K562 (cell line): ENCODE measurements around the gene PRKCB. TPM values are rescaled to one million over a fixed set of nuclear protein-coding genes. Genes with fewer than 3 reads are reported as not detected.

Experiments
- ATAC-seq: fragments of 200-7000 bp; cut with Tn5 transposase; 3 replicates; pipeline ENCODE4 v1.9.1; 2020; ENCODE audit warnings: moderate library complexity
- BruUV-seq: library from RNA; stranded (reverse); fragments of 400-500 nt; replicated peaks from 2 replicates; lab custom pipeline; 2021; lab: Mats Ljungman, UMichigan
- CTCF ChIA-PET: fragments of 300-600 bp; formaldehyde crosslinking; extraction: SDS; loops from one replicate; lab custom pipeline; 2021; ENCODE audit warnings: low intra/inter-chr PET ratio; lab: Yijun Ruan, JAX
- POLR2A ChIA-PET: fragments of 300-600, 350-650 bp; sonication (Branson Sonifier 250); formaldehyde crosslinking; extraction: SDS; loops from one replicate; lab custom pipeline; 2021; ENCODE audit warnings: antibody characterized with exemption, inconsistent platforms; lab: Yijun Ruan, JAX
- DNase-seq, 4 experiments: peaks; one replicate each; pipeline versions ENCODE4 v3.0.0 to v3.0.0-alpha.2; 2011 to 2018; ENCODE audit warnings: low spot score in 3 of 4, mixed read lengths in 3 of 4; ENCODE audit errors: extremely low read depth in 1 of 4
- FAIRE-seq: peaks from 2 replicates; lab custom pipeline; 2011; peaks lifted over from hg19 to GRCh38; lab: Jason Lieb, UNC
- H2AFZ ChIP-seq: 2 replicates; pipeline ENCODE4 v1.6.0; 2011; ENCODE audit warnings: low read depth, low read length, control low read depth, inconsistent platforms
- H3K27ac ChIP-seq: fragments of 200-600 bp; 3 replicates; pipeline ENCODE4 v1.8.0; 2011; ENCODE audit warnings: low read depth, mild to moderate bottlenecking, control low read depth, inconsistent platforms, low read length, moderate library complexity, mixed read lengths; ENCODE audit errors: extremely low read depth
- H3K27me3 ChIP-seq, 2 experiments: fragments of 300-600 bp in 1 of 2; 2 replicates in 1 of 2; 3 replicates in 1 of 2; pipeline versions ENCODE4 v1.6.0 to v1.8.0; 2011; ENCODE audit warnings: inconsistent platforms in 2 of 2, low read length in 2 of 2, mild to moderate bottlenecking in 1 of 2, mixed read lengths in 1 of 2, moderate library complexity in 1 of 2; ENCODE audit not compliant: control insufficient read depth in 2 of 2, insufficient read depth in 2 of 2
- H3K36me3 ChIP-seq: fragments of 300-600 bp; 3 replicates; pipeline ENCODE4 v1.8.0; 2011; ENCODE audit warnings: mild to moderate bottlenecking, low read length, inconsistent platforms; ENCODE audit not compliant: control insufficient read depth, insufficient read depth
- H3K4me1 ChIP-seq, 2 experiments: fragments of 200-600 bp in 1 of 2; replicated peaks in 1 of 2; 2 replicates in 1 of 2; 3 replicates in 1 of 2; pipeline versions ENCODE4 v1.5.1 to v1.8.0; 2011; ENCODE audit warnings: inconsistent platforms in 2 of 2, low read length in 2 of 2, mild to moderate bottlenecking in 1 of 2, mixed read lengths in 1 of 2, moderate library complexity in 1 of 2; ENCODE audit not compliant: control insufficient read depth in 2 of 2, insufficient read depth in 2 of 2
- H3K4me2 ChIP-seq: 2 replicates; pipeline ENCODE4 v1.6.1; 2011; ENCODE audit warnings: low read length, control low read depth, inconsistent platforms, mixed read lengths; ENCODE audit not compliant: insufficient read depth
- H3K4me3 ChIP-seq: fragments of 200-600 bp; sonication (generic), shearing (Covaris generic); 2 replicates; pipeline ENCODE4 v1.5.1; 2016; ENCODE audit warnings: control low read depth, inconsistent platforms
- H3K79me2 ChIP-seq: fragments of 200-600 bp; 3 replicates; pipeline ENCODE4 v1.8.0; 2011; ENCODE audit warnings: low read length, inconsistent platforms; ENCODE audit not compliant: control insufficient read depth, insufficient read depth
- H3K9ac ChIP-seq, 2 experiments: 2 replicates each; pipeline versions ENCODE4 v1.6.0 to v1.6.1; 2011; ENCODE audit warnings: low read depth in 2 of 2, low read length in 2 of 2, control low read depth in 1 of 2, inconsistent platforms in 1 of 2, mild to moderate bottlenecking in 1 of 2, mixed read lengths in 1 of 2; ENCODE audit not compliant: insufficient read depth in 1 of 2
- H3K9me1 ChIP-seq: one replicate; pipeline ENCODE4 v1.6.0; 2011; ENCODE audit warnings: inconsistent platforms, mild to moderate bottlenecking, low read length, moderate library complexity; ENCODE audit not compliant: control insufficient read depth, insufficient read depth
- H3K9me3 ChIP-seq: replicated peaks from 2 replicates; pipeline ENCODE4 v1.5.1; 2011; ENCODE audit warnings: low read depth, low read length, inconsistent platforms; ENCODE audit not compliant: control insufficient read depth, insufficient read depth
- H4K20me1 ChIP-seq: replicated peaks from 2 replicates; pipeline ENCODE4 v1.6.1; 2011; ENCODE audit warnings: low read length, inconsistent platforms, mixed read lengths; ENCODE audit not compliant: control insufficient read depth, insufficient read depth
- BRD4 ChIP-seq: fragments of 200-600 bp; sonication (generic); IDR thresholded peaks from 2 replicates; pipeline ENCODE4 v1.6.1; 2017; ENCODE audit warnings: inconsistent platforms
- DPF2 ChIP-seq: fragments of 450-650 bp; IDR thresholded peaks from 2 replicates; pipeline ENCODE4 v1.6.1; 2016
- E2F5 ChIP-seq: sonication (generic); formaldehyde crosslinking; IDR thresholded peaks from 2 replicates; pipeline ENCODE4 v1.8.0; 2022; ENCODE audit warnings: mild to moderate bottlenecking, missing genetic modification reagents
- SRF ChIP-seq, 2 experiments: fragments of 250-450, 450-650 bp in 1 of 2; sonication (Bioruptor Pico) in 1 of 2; sonication (generic) in 1 of 2; formaldehyde crosslinking; IDR thresholded peaks; 2 replicates each; pipeline versions ENCODE4 v1.5.0 to v1.5.1; 2020 to 2022; ENCODE audit warnings: mild to moderate bottlenecking in 1 of 2, missing genetic modification reagents in 1 of 2
- THRB ChIP-seq: fragments of 450-650 bp; formaldehyde crosslinking; conservative IDR thresholded peaks from 2 replicates; pipeline ENCODE4 v1.4.0; 2022; ENCODE audit warnings: mild to moderate bottlenecking, missing genetic modification characterization
- ZFPM2 ChIP-seq: fragments of 250-450 bp; sonication (Bioruptor Pico); IDR thresholded peaks from 2 replicates; pipeline ENCODE4 v1.5.1; 2022; ENCODE audit warnings: mild to moderate bottlenecking
- ZKSCAN8 ChIP-seq: fragments of 200-800 bp; sonication (Bioruptor generic); IDR thresholded peaks from 2 replicates; pipeline ENCODE4 v1.6.1; 2016; ENCODE audit warnings: missing genetic modification characterization, missing compliant biosample characterization
- ZNF175 ChIP-seq: fragments of 200-800 bp; sonication (Bioruptor generic); IDR thresholded peaks from 2 replicates; pipeline ENCODE4 v1.6.1; 2016; ENCODE audit warnings: low read depth, mild to moderate bottlenecking, missing genetic modification characterization, missing compliant biosample characterization
- WGBS: fragments of 100-300 bp; shearing (Covaris generic); methylation state at CpG from one replicate; pipeline ENCODE4 v1.1.6; 2016; ENCODE audit warnings: low coverage, mixed read lengths; ENCODE audit not compliant: insufficient coverage; ENCODE audit errors: missing lambda C conversion rate; 5-methylcytosine and 5-hydroxymethylcytosine counted together
- in situ Hi-C: fragments of 300-500 bp; cut with MboI; formaldehyde crosslinking; loops from 4 replicates; pipeline ENCODE4 v1.15.0; 2018; ENCODE audit warnings: inconsistent platforms, mixed read lengths
- intact Hi-C: fragments of 100-400 bp; cut with micrococcal nuclease; formaldehyde crosslinking; loops from 2 replicates; pipeline ENCODE4 v1.14.2; 2022
- polyA plus RNA-seq, 8 experiments: library from polyadenylated mRNA; depleted of rRNA in 4 of 8; stranded (reverse) in 5 of 8; unstranded in 3 of 8; fragments of >200 nt; fragmentation: Nextera tagmentation in 2 of 8; fragmentation: Illumina TruSeq in 1 of 8; extraction: Ambion mirVana in 2 of 8; extraction: Trizol in 1 of 8; gene quantifications; 2 replicates each; pipeline versions ENCODE4 v1.2.1 to v1.2.3, GENCODE V29; 2011 to 2014; ENCODE audit warnings: inconsistent platforms in 1 of 8, missing spikeins in 1 of 8
- total RNA-seq, 7 experiments: library from RNA; depleted of rRNA in 6 of 7; stranded (reverse); fragments of >200 nt in 6 of 7; fragmentation: Illumina TruSeq in 2 of 7; extraction: Trizol in 2 of 7; gene quantifications; 2 replicates each; pipeline versions ENCODE4 v1.2.1 to v1.2.3, GENCODE V29; 2011 to 2021; ENCODE audit warnings: low replicate concordance in 1 of 7
- TF ChIP-seq, protein P1 (sequence below): fragments of 250-450 bp; sonication (Bioruptor Pico); IDR thresholded peaks from 2 replicates; pipeline ENCODE4 v1.8.0; 2022; ENCODE audit warnings: moderate library complexity, mild to moderate bottlenecking, inconsistent platforms

The PRKCB gene
- total and polyA plus RNA-seq, 9 of the 15 experiments (the other 6 are each of a cell fraction or from before 2014, with no cell fraction given) = 49.9 to 276 (median 148) TPM

GRCh38 chr16:24094660-24095059 lies 258.9 kb downstream of the PRKCB start (continued):
- peak; percentile 59; the same call in 1 of the 2 replicates for TF ChIP-seq THRB (CRISPR knock-in tag)
- no peak for TF ChIP-seq SRF (CRISPR knock-in tag; IDR thresholded peaks at IDR 0.05)
- TF ChIP-seq ZFPM2 (CRISPR knock-in tag) = no peak

- Histone ChIP-seq H3K27ac (no peak overlapping the region), H3K79me2 (peaks cover 3% of the 10 kb centered on the region; the same call in 2 of the 3 replicates), H4K20me1 (no peaks in the 10 kb centered on the region), H3K4me1 (no peaks in the 10 kb centered on the region; a peak in 2 of 5 replicates), H3K4me2 (no peak overlapping the region), H3K36me3 (peaks cover 91% of the 10 kb centered on the region), H3K27me3 (no peaks in the 10 kb centered on the region), H3K4me3 (no peak overlapping the region), H3K9ac (no peak overlapping the region), H3K9me3 (no peaks in the 10 kb centered on the region), H3K9me1 (no peaks in the 10 kb centered on the region), H2AFZ (no peak overlapping the region)
- FAIRE-seq (no peak), ATAC-seq (no peak), DNase-seq (no peak)
- intact Hi-C loops (no loop called here), in situ Hi-C loops (no loop called here)
- TF ChIP-seq ZNF175 (CRISPR knock-in tag) (no peak), BRD4 (no peak), E2F5 (CRISPR knock-in tag) (no peak), DPF2 (no peak), ZKSCAN8 (CRISPR knock-in tag) (no peak)
- TF ChIP-seq, protein P1, sequence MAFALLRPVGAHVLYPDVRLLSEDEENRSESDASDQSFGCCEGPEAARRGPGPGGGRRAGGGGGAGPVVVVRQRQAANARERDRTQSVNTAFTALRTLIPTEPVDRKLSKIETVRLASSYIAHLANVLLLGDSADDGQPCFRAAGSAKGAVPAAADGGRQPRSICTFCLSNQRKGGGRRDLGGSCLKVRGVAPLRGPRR = no peak
- no TSS peak for BruUV-seq
- POLR2A ChIA-PET = interaction anchor here (0.6 to 1.5 kb wide), 2 partner anchors 14 to 92 kb away, joined by 3 to 4 read pairs; no protein-coding TSS in a partner anchor
- CTCF ChIA-PET = no interaction called here
- 87% methylated on average over 2 of the region's 2 CpGs for WGBS
Measured at GRCh38 chr16:24098896-24099295, 263.1 kb downstream of the PRKCB start.
